Activated T-cell treated with anti-CD3 and anti-CD28 coated beads, Interleukin-2, amount 50 U/mL, for 24 hours (primary cell): ENCODE results near the gene HOXC11.

Source experiments
- DNase-seq: peaks from one replicate; pipeline ENCODE4 v3.0.0-alpha.2; 2020
- H3K27ac Mint-ChIP-seq: 2 replicates; pipeline ENCODE4 v1.8.0; 2020; ENCODE audit warnings: mild to moderate bottlenecking, mixed read lengths
- H3K27me3 Mint-ChIP-seq: 2 replicates; pipeline ENCODE4 v1.8.0; 2020; ENCODE audit warnings: mixed read lengths
- H3K36me3 Mint-ChIP-seq: 2 replicates; pipeline ENCODE4 v1.8.0; 2020; ENCODE audit warnings: low read depth, mixed read lengths
- H3K4me1 Mint-ChIP-seq: 2 replicates; pipeline ENCODE4 v1.8.0; 2020; ENCODE audit warnings: low read depth, mixed read lengths
- H3K4me3 Mint-ChIP-seq: 2 replicates; pipeline ENCODE4 v1.8.0; 2020; ENCODE audit warnings: mild to moderate bottlenecking, moderate library complexity, mixed read lengths
- H3K9me3 Mint-ChIP-seq: 2 replicates; pipeline ENCODE4 v1.8.0; 2020; ENCODE audit warnings: mixed read lengths

The HOXC11 gene

DNA sequence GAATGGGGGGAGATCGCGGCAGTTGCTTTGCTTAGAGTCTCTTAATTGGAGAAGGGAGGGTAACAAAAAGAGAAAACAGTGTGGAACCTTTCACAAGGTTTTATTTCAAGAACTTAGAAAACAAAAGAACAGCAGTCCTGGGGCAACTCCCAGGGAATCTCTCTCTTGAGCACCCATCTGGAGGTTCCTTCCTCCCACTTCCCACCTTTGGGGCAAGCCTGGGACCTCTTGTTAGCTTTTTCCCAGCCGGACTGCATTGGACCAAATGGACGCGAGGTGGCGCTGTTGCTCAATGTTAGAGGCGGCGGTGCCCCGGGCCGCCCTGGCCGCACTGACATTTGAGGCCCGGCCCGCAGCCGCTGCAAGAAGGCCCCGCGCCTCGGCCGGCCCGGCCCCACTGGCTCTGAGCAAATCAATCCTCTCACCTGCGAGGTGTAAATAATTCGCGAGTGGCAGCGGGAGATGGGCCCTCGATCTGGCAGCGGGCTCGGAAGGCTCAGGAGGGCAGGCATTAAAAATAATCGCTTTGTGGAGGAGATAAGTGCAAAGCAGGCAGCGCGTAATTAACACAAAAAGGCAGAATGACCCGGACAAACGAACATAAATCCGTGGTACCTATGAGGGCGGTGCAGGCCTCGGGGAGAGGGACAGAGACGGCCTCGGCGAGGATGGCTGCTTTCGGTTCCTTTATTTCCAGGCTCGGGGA, 33.1 kb downstream of the HOXC11 start:
- peaks cover 32% of the 10 kb centered on the region for H3K4me1 Mint-ChIP-seq
- H3K4me3 Mint-ChIP-seq, result peak overlapping the region; percentile 73
- H3K36me3 Mint-ChIP-seq, result no peaks in the 10 kb centered on the region
- no peak overlapping the region for H3K27ac Mint-ChIP-seq
- no peaks in the 10 kb centered on the region for H3K9me3 Mint-ChIP-seq
- peak; percentile 91 for DNase-seq
- peaks cover 98% of the 10 kb centered on the region for H3K27me3 Mint-ChIP-seq

DNA sequence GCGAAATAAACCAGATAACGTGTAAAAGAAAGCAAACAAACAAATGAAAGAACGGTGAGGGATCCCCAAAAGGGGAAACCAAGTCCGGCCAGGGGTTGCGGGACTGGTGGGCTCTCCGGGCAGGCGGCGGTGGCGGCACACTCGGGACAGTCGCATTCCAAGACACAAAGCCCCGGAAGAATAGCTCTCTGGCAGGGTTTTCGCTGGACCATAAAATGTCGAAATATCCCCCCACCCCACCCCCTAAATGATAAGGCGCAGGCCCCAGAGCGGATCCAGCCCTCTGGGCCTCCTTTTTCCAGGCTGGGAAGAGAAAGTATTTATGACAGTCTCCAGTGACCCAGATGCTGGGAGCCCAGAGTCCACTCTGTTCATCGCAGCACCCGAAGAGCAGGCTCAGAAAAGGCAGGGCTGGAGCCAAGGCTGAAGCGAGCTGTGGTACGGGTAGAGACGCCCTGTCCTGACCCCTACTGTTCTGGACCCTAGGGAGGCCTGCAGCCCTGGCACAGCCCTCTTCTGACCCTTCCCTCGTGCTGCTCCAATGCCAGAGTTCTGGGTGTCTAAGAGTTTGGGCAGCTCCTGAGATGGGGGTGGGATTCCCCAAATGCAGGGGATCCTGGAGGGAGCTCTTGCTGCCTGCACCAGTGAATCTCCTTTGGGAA, 33.8 kb downstream of the HOXC11 start:
- H3K27me3 Mint-ChIP-seq, result peaks cover 98% of the 10 kb centered on the region
- H3K27ac Mint-ChIP-seq, result no peak overlapping the region
- no peaks in the 10 kb centered on the region for H3K36me3 Mint-ChIP-seq
- H3K4me3 Mint-ChIP-seq, result peak overlapping the region; percentile 73
- H3K4me1 Mint-ChIP-seq, result peaks cover 38% of the 10 kb centered on the region
- no peak for DNase-seq
- no peaks in the 10 kb centered on the region for H3K9me3 Mint-ChIP-seq

GRCh38 chr12:54007538-54008259, 34.8 kb downstream of the HOXC11 start:
- Mint-ChIP-seq H3K4me3 (no peak overlapping the region), H3K36me3 (no peaks in the 10 kb centered on the region), H3K27ac (no peak overlapping the region), H3K27me3 (peaks cover 98% of the 10 kb centered on the region), H3K9me3 (no peaks in the 10 kb centered on the region), H3K4me1 (peaks cover 34% of the 10 kb centered on the region)
- no peak for DNase-seq

DNA sequence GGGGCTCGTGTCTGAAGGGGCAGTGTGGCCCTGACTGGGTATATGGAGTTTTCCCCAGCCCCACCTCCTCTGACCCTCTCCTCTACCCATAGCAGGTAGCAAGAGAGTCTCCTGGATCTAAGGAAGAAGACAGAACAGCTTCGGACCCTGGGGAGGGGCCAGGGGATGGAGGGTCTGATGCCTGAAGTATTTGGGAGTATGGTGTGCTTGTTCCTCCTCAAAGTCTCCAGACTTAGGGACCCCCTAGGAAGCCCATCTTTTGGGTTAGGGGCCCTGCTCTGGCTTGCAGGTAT, 35.3 kb downstream of the HOXC11 start:
- H3K27ac Mint-ChIP-seq, result no peak overlapping the region
- no peaks in the 10 kb centered on the region for H3K9me3 Mint-ChIP-seq
- DNase-seq, result no peak
- peaks cover 32% of the 10 kb centered on the region for H3K4me1 Mint-ChIP-seq
- H3K4me3 Mint-ChIP-seq, result no peak overlapping the region
- no peaks in the 10 kb centered on the region for H3K36me3 Mint-ChIP-seq
- H3K27me3 Mint-ChIP-seq, result peaks cover 98% of the 10 kb centered on the region

DNA sequence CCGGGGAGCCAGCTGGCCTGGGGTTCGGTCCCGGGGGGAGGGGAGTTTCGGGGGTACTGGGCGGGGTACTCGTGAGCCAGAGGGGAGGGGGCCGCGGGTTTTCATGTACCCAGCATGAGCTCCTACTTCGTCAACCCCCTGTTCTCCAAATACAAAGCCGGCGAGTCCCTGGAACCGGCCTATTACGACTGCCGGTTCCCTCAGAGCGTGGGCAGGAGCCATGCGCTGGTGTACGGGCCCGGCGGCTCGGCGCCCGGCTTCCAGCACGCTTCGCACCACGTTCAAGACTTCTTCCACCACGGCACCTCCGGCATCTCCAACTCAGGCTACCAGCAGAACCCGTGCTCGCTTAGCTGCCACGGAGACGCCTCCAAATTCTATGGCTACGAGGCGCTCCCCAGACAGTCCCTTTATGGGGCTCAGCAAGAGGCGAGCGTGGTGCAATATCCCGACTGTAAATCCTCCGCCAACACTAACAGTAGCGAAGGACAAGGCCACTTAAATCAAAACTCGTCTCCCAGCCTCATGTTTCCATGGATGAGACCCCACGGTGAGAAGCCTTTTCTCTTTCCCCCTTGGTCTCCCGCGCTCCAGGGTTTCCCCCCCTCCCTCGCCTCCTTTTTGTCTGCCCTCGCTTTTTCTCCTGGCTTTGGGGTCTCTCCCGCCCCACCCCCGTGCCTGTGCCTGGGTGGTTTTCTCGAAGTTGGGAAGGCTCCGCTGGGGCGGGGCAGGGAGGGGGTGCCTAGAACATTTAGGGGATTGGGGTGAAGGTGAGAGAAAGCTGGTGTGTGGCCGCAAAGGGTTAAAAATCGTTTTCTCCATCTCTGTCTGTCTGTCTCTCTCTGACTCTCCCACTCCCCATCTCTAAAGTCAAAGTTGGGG, 36.5 kb downstream of the HOXC11 start:
- no peak for DNase-seq
- H3K27me3 Mint-ChIP-seq, result peaks cover 98% of the 10 kb centered on the region
- peak overlapping the region; percentile 52 for H3K27ac Mint-ChIP-seq
- no peaks in the 10 kb centered on the region for H3K9me3 Mint-ChIP-seq
- H3K4me1 Mint-ChIP-seq, result peaks cover 33% of the 10 kb centered on the region
- H3K36me3 Mint-ChIP-seq, result no peaks in the 10 kb centered on the region
- peak overlapping the region; percentile 48 for H3K4me3 Mint-ChIP-seq

- H3K9me3 Mint-ChIP-seq, result no peaks in the 10 kb centered on the region
- no peak overlapping the region for H3K27ac Mint-ChIP-seq
- H3K27me3 Mint-ChIP-seq, result peaks cover 98% of the 10 kb centered on the region
- DNase-seq, result no peak
- H3K36me3 Mint-ChIP-seq, result no peaks in the 10 kb centered on the region
- H3K4me3 Mint-ChIP-seq, result no peak overlapping the region
- peaks cover 38% of the 10 kb centered on the region for H3K4me1 Mint-ChIP-seq
These were observed 37.4 kb downstream of the HOXC11 start for GRCh38 chr12:54010053-54010971.

GRCh38 chr12:54010972-54011664, 38.2 kb downstream of the HOXC11 start:
- Mint-ChIP-seq H3K36me3 (no peaks in the 10 kb centered on the region), H3K27me3 (peaks cover 98% of the 10 kb centered on the region), H3K4me1 (peaks cover 34% of the 10 kb centered on the region), H3K4me3 (no peak overlapping the region), H3K9me3 (no peaks in the 10 kb centered on the region), H3K27ac (no peak overlapping the region)
- no peak for DNase-seq

DNA sequence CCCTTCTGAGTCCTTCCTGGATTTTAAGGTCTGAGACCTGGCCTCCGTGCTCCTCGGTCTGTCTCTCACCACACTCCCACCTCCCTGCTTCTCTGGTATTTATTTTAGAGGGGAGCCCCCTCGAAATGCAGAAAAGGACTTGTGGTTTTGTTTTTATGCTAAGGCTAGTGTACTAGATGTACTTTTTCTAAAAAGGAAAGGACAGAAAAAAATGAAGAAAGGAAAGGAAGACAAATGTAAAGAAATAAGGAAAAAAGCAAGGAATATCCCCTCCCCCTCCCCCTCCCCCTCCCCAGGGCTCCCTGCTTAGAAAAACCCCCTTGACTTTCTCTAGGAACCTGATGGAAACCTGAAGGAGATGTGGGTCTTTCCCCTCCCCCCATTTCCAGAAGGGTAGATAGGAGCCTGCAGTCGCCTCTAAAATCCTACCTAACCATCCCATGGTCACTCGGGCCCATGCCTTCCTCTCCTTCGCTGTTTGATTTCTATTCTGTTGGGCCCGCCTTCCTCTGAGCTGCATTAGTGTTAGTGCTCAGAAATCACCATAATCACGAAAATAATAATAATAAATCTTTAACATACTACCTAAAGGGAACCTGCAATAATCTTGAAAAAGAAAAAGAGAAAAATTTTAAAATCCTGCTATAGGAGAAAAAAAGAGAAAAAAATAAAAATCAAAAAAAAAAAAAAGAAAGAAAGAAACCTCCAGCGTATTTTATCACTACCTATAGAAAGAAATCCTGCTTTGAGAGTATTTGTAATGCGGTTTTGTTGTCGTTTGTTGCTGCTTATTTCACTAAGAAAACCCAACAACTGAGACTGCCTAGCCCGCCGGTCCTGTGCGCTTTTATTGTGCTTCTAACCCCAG, 39.0 kb downstream of the HOXC11 start:
- Mint-ChIP-seq H3K27me3 (peaks cover 97% of the 10 kb centered on the region), H3K9me3 (no peaks in the 10 kb centered on the region), H3K4me1 (peaks cover 28% of the 10 kb centered on the region), H3K36me3 (no peaks in the 10 kb centered on the region), H3K4me3 (no peak overlapping the region), H3K27ac (no peak overlapping the region)
- no peak for DNase-seq

DNA sequence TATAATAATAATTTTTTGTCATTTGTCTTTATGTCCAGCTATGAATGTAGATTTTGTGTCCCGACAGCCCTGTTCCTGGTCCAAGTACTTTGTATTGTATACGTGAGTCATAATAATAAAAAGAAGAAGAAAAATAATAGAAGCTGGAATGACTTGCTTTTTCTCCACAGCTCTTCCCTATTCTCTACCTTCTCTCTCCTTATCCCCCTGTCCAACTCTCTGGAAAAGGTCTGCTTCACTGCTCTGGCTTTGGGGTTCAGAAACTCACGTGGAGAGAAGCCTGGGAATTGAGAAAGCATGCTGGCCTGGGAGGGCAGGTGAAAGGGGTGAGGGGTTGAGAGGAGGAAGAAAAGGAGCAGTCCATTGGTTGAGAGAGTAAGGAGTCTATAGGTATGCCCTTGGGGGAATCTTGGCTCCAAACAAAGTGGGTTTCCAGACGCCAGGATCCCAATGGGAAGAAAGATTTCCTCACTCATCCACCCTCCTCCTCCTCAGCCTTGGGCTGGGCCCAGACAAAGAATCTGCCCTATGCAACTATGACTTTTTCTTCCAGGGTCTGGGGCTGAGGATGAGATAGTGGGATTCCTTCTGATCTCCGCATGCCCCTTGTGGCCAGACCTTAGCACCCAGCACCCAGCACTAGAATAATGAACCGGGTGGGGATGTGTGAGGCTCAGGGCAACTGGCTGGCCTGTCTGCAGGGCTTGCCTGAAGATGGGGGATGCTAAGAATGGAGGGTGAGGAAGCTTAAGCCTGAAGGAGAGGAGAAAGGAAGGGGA, 39.9 kb downstream of the HOXC11 start:
- DNase-seq, result no peak
- H3K27me3 Mint-ChIP-seq, result peaks cover 97% of the 10 kb centered on the region
- H3K27ac Mint-ChIP-seq, result no peak overlapping the region
- H3K36me3 Mint-ChIP-seq, result no peaks in the 10 kb centered on the region
- H3K4me1 Mint-ChIP-seq, result peaks cover 35% of the 10 kb centered on the region
- no peak overlapping the region for H3K4me3 Mint-ChIP-seq
- H3K9me3 Mint-ChIP-seq, result no peaks in the 10 kb centered on the region

- Mint-ChIP-seq H3K36me3 (no peaks in the 10 kb centered on the region), H3K27me3 (peaks cover 93% of the 10 kb centered on the region), H3K4me1 (peaks cover 33% of the 10 kb centered on the region), H3K4me3 (no peak overlapping the region), H3K9me3 (no peaks in the 10 kb centered on the region), H3K27ac (no peak overlapping the region)
- DNase-seq, result no peak
These were observed 41.6 kb downstream of the HOXC11 start for GRCh38 chr12:54014377-54015017.

- no peaks in the 10 kb centered on the region for H3K9me3 Mint-ChIP-seq
- H3K36me3 Mint-ChIP-seq, result no peaks in the 10 kb centered on the region
- H3K27me3 Mint-ChIP-seq, result peaks cover 93% of the 10 kb centered on the region
- H3K4me1 Mint-ChIP-seq, result peaks cover 28% of the 10 kb centered on the region
- no peak for DNase-seq
- H3K4me3 Mint-ChIP-seq, result no peak overlapping the region
- H3K27ac Mint-ChIP-seq, result no peak overlapping the region
These were observed 42.3 kb downstream of the HOXC11 start for GRCh38 chr12:54015018-54015931.
